ENCODE data around the gene EYA3.

The EYA3 gene

DNA sequence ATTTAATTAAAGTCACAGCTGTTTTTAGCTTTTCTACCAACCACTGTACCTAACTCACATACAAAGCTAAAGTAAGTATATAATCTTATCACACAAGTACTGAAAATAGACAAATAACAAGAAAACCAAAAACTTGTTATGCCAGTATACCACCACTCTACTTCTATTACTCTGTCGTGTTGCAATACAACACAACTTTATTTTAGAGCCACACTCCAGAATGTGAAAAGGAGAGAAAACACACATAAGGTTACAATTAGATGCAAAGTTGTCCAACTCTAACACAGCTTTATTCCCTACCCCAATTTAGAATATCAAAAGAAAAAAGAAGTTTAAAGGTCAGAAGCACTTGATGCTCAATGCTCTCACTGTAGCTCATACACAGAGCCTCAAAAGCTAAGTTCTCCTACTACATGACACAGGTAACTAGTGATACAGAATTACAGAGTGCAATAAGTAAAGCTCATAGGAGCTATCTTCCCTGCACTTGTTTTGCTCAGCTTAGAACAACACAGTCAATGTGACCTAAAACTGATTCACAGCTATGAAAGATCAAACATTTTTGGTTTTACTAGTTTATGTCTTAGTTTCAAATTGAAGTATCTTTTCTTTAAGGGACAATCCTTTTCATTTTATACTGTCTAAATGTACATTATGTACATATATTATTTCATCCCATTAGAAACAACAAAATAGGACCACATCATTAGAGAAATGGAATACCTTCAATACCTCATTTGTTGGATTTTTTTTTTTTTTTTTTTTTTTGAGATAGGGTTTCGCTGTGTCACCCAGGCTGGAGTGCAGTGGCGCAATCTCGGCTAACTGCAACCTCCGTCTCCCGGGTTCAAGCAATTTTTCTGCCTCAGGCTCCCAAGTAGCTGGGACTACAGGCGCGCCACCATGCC lies 29.2 kb downstream of the EYA3 start:
- Histone ChIP-seq H3K9ac (ENCODE audit: low read depth, low read length) (no peak overlapping the region), H3K27me3 (ENCODE audit: insufficient read depth, low read length) (no peaks in the 10 kb centered on the region), H3K36me3 (ENCODE audit: insufficient read depth, low read depth, low read length) (no peaks in the 10 kb centered on the region), H3K27ac (ENCODE audit: low read length) (no peak overlapping the region), H3K4me3 (ENCODE audit: low read length) (no peak overlapping the region), H3K9me3 (ENCODE audit: insufficient read depth, low read depth, low read length) (no peaks in the 10 kb centered on the region), H3K4me1 (ENCODE audit: insufficient read depth, low read length) (no peaks in the 10 kb centered on the region)

DNA sequence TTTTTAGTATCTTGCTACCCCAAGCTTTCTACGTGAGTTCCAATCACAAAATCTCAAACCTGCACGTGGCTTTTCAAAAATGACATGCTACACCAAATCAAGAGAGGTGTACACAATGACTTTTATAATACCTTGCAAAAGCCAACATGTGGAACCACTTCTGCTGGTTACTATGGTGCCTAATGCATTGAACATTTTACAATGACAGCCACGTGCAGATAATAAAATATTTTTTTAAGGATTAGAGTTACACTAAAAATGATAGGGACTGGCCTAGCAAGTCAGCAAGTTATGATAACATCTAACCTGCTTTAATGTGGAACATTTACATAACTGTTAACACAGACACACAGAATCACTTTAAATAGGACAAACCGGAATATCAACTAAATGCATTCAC lies 30.2 kb downstream of the EYA3 start:
- Histone ChIP-seq H3K27ac (ENCODE audit: low read length) (no peak overlapping the region), H3K9me3 (ENCODE audit: insufficient read depth, low read depth, low read length) (no peaks in the 10 kb centered on the region), H3K27me3 (ENCODE audit: insufficient read depth, low read length) (no peaks in the 10 kb centered on the region), H3K4me1 (ENCODE audit: insufficient read depth, low read length) (no peaks in the 10 kb centered on the region), H3K4me3 (ENCODE audit: low read length) (no peak overlapping the region), H3K36me3 (ENCODE audit: insufficient read depth, low read depth, low read length) (no peaks in the 10 kb centered on the region), H3K9ac (ENCODE audit: low read depth, low read length) (no peak overlapping the region)

DNA sequence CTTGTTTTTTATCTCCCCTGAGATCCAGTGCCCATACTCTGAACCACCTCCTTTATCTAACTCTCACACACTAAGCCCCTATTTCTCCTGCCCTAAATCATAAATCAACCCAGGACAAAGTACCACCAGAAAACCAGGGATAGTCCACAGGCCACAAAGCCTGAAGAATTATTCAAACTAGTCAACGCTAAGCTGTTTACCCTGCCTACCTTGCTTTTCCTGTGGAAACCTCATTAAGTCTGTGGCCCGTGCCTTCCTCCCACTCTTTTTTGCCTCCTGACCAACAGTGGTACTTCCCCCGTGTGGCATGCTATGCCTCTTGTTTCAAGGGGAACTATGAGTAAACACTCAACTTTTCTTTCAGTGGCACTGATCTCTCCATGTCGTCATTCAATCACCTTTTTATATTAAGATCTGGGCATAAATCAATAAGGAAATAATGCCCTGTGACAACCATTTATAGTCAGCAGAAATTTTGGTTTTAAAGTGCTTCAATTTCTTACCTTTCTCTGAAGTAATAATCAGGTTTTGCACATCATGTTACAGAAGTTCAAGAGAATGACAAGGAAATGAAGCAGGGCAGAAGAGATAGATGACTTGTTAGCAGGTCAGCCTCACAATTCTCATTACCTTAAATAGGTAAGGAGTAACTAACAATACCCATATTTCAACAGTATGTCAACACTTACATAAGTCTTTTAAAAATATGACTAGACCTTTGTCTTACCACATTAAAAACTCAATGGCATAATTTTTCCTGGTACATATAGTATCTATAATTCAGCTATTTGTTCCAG lies 32.1 kb downstream of the EYA3 start:
- no peaks in the 10 kb centered on the region for H3K36me3 ChIP-seq (ENCODE audit: insufficient read depth, low read depth, low read length)
- no peaks in the 10 kb centered on the region for H3K9me3 ChIP-seq (ENCODE audit: insufficient read depth, low read depth, low read length)
- H3K9ac ChIP-seq (ENCODE audit: low read depth, low read length), result no peak overlapping the region
- H3K4me3 ChIP-seq (ENCODE audit: low read length), result no peak overlapping the region
- no peaks in the 10 kb centered on the region for H3K4me1 ChIP-seq (ENCODE audit: insufficient read depth, low read length)
- no peak overlapping the region for H3K27ac ChIP-seq (ENCODE audit: low read length)
- no peaks in the 10 kb centered on the region for H3K27me3 ChIP-seq (ENCODE audit: insufficient read depth, low read length)

DNA sequence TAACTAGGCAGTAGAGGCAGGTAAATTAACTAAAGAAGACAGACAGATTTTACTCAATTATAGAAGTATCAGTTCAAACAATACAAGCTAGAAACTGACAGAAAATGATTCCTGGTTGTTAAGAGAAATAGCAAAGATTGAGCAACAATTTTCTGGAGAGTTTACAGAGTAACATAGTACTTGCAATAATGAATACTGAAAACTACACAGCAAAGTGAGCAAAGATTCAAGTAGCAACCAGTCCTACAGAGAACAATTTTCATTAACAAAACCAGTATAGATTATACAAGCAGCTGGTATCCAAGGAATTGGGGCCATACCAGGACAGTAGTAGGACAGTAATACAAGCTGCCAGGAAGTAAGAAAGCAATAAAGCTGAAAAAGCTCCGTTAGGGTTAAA lies 37.6 kb downstream of the EYA3 start:
- Histone ChIP-seq H3K36me3 (ENCODE audit: insufficient read depth, low read depth, low read length) (peaks cover 12% of the 10 kb centered on the region; the same call in 1 of the 2 replicates), H3K9ac (ENCODE audit: low read depth, low read length) (no peak overlapping the region), H3K4me3 (ENCODE audit: low read length) (no peak overlapping the region), H3K9me3 (ENCODE audit: insufficient read depth, low read depth, low read length) (no peaks in the 10 kb centered on the region), H3K4me1 (ENCODE audit: insufficient read depth, low read length) (peaks cover 2% of the 10 kb centered on the region; the same call in 1 of the 2 replicates), H3K27ac (ENCODE audit: low read length) (no peak overlapping the region), H3K27me3 (ENCODE audit: insufficient read depth, low read length) (no peaks in the 10 kb centered on the region)

DNA sequence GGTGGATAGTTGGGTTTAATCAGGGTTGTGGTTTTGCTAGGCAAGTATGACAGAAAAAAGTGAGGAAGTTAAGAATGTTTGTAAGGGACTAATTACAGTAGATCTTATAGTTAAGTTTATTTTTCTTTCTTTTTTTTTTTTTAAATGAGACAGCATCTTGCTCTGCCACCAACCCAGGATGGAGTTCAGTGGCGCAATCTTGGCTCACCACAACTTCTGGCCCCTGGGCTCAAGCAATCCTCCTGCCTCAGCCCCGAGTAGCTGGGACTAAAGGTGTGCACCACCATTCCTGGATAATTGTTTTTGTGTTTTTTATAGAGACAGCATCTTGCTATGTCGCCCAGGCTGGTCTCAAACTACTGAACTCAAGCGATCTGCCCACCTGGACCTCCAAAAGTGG lies 41.7 kb downstream of the EYA3 start:
- H3K36me3 ChIP-seq (ENCODE audit: insufficient read depth, low read depth, low read length), result peaks cover 24% of the 10 kb centered on the region; the same call in 1 of the 2 replicates
- no peak overlapping the region for H3K9ac ChIP-seq (ENCODE audit: low read depth, low read length)
- no peak overlapping the region for H3K27ac ChIP-seq (ENCODE audit: low read length)
- no peaks in the 10 kb centered on the region for H3K9me3 ChIP-seq (ENCODE audit: insufficient read depth, low read depth, low read length)
- H3K27me3 ChIP-seq (ENCODE audit: insufficient read depth, low read length), result no peaks in the 10 kb centered on the region
- H3K4me3 ChIP-seq (ENCODE audit: low read length), result no peak overlapping the region
- H3K4me1 ChIP-seq (ENCODE audit: insufficient read depth, low read length), result peaks cover 4% of the 10 kb centered on the region; the same call in 1 of the 2 replicates

DNA sequence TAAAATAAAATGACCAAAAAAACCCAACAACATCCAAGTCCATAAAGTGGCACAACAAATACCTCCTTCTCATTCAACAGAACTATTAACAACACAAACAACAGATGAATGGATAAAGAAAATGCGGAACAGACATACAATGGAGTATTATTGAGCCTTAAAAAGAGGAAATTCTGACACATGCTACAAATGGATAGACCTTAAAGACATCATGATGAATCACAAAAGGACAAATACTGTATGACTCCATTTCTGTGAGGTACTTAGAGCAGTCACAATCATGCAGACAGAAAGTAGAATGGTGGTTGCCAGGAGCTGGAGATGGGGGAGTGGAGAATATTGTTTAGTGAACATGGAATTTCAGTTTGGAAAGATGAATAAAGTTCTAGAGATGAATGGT lies 42.6 kb downstream of the EYA3 start:
- H3K4me3 ChIP-seq (ENCODE audit: low read length), result no peak overlapping the region
- H3K9ac ChIP-seq (ENCODE audit: low read depth, low read length), result no peak overlapping the region
- peaks cover 4% of the 10 kb centered on the region; the same call in 1 of the 2 replicates for H3K4me1 ChIP-seq (ENCODE audit: insufficient read depth, low read length)
- peaks cover 26% of the 10 kb centered on the region; the same call in 1 of the 2 replicates for H3K36me3 ChIP-seq (ENCODE audit: insufficient read depth, low read depth, low read length)
- H3K9me3 ChIP-seq (ENCODE audit: insufficient read depth, low read depth, low read length), result no peaks in the 10 kb centered on the region
- H3K27ac ChIP-seq (ENCODE audit: low read length), result no peak overlapping the region
- H3K27me3 ChIP-seq (ENCODE audit: insufficient read depth, low read length), result no peaks in the 10 kb centered on the region

DNA sequence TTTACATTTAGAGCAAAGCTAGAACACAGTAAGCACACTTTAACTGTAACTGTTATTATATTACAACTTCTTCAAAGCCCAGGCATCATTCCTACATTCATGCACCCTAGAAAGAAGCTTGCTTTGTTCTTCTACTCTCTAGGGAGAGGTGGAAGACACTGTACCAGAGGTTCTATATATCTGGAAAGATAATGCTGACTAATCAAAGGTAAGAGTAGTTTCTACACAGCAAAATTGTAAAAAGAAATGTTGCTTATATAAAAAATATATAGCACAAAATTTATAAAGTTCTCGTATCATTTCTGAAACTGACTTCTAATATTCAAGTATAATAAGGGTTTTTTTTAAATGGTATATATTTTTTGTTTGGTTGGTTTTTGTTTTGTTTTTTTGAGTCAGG lies 44.0 kb downstream of the EYA3 start:
- H3K36me3 ChIP-seq (ENCODE audit: insufficient read depth, low read depth, low read length), result peaks cover 36% of the 10 kb centered on the region
- H3K27ac ChIP-seq (ENCODE audit: low read length), result no peak overlapping the region
- no peaks in the 10 kb centered on the region for H3K9me3 ChIP-seq (ENCODE audit: insufficient read depth, low read depth, low read length)
- no peaks in the 10 kb centered on the region for H3K27me3 ChIP-seq (ENCODE audit: insufficient read depth, low read length)
- no peak overlapping the region for H3K9ac ChIP-seq (ENCODE audit: low read depth, low read length)
- H3K4me1 ChIP-seq (ENCODE audit: insufficient read depth, low read length), result peaks cover 4% of the 10 kb centered on the region; the same call in 1 of the 2 replicates
- H3K4me3 ChIP-seq (ENCODE audit: low read length), result no peak overlapping the region

DNA sequence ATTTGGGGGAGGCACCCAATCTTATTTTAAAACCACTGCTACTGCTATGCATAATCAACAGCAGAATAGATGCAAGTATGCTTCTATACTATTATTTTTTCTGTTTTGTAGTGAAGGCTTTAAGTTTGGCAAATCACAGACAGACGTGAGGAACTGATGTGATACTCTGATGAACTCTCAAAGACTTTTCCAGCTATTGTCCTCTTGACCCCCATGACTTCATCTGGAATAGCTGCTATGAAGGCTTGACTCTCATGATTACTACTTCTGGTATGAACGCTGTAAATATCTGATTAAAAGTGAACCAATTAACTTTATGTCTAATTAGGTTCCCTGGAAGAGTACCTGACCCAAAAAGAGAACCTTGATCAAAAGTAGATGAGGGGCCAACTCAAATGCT lies 49.1 kb downstream of the EYA3 start:
- no peaks in the 10 kb centered on the region for H3K4me1 ChIP-seq (ENCODE audit: insufficient read depth, low read length)
- H3K9ac ChIP-seq (ENCODE audit: low read depth, low read length), result no peak overlapping the region
- H3K27ac ChIP-seq (ENCODE audit: low read length), result no peak overlapping the region
- H3K36me3 ChIP-seq (ENCODE audit: insufficient read depth, low read depth, low read length), result peaks cover 48% of the 10 kb centered on the region
- no peaks in the 10 kb centered on the region for H3K9me3 ChIP-seq (ENCODE audit: insufficient read depth, low read depth, low read length)
- no peak overlapping the region for H3K4me3 ChIP-seq (ENCODE audit: low read length)
- H3K27me3 ChIP-seq (ENCODE audit: insufficient read depth, low read length), result no peaks in the 10 kb centered on the region

DNA sequence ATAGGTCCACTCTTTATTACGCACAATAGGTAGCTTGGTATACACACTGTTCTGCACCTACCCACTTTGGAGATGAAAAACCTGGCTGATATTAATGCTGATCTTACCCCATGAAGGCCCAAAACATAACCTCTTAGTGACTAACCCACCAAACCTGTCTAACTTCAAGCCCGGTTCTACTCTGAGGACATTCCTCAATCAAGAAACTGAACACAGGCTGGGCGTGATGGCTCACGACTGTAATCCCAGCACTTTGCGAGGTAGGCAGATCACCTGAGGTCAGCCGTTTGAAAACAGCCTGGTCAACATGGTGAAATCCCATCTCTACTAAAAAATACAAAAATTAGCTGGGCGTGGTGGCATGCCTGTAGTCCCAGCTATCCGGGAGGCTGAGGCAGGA lies 50.5 kb downstream of the EYA3 start:
- no peak overlapping the region for H3K9ac ChIP-seq (ENCODE audit: low read depth, low read length)
- H3K9me3 ChIP-seq (ENCODE audit: insufficient read depth, low read depth, low read length), result no peaks in the 10 kb centered on the region
- no peak overlapping the region for H3K4me3 ChIP-seq (ENCODE audit: low read length)
- H3K4me1 ChIP-seq (ENCODE audit: insufficient read depth, low read length), result no peaks in the 10 kb centered on the region
- H3K27me3 ChIP-seq (ENCODE audit: insufficient read depth, low read length), result no peaks in the 10 kb centered on the region
- H3K27ac ChIP-seq (ENCODE audit: low read length), result no peak overlapping the region
- H3K36me3 ChIP-seq (ENCODE audit: insufficient read depth, low read depth, low read length), result peaks cover 47% of the 10 kb centered on the region

DNA sequence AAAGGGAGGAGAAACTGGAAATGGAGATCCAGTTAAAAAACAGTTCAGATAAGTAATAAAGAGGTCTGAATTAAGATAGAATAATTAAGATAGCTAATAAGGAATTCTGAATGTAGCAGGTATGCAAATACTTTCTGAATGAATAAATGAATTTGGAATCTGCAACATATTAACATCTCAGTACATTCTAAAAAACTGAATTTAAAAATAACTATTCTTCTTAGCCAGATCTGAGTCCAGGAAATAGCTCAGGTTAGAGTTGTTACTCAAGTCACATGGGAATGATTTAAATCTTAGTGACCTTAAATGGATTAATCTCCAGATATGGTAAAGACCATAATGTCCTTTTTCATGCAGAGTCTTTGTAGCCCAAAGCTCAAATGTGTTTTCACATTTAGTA lies 51.2 kb downstream of the EYA3 start:
- Histone ChIP-seq H3K4me1 (ENCODE audit: insufficient read depth, low read length) (no peaks in the 10 kb centered on the region), H3K27ac (ENCODE audit: low read length) (no peak overlapping the region), H3K27me3 (ENCODE audit: insufficient read depth, low read length) (no peaks in the 10 kb centered on the region), H3K36me3 (ENCODE audit: insufficient read depth, low read depth, low read length) (peaks cover 43% of the 10 kb centered on the region), H3K9me3 (ENCODE audit: insufficient read depth, low read depth, low read length) (no peaks in the 10 kb centered on the region), H3K4me3 (ENCODE audit: low read length) (no peak overlapping the region), H3K9ac (ENCODE audit: low read depth, low read length) (no peak overlapping the region)

DNA sequence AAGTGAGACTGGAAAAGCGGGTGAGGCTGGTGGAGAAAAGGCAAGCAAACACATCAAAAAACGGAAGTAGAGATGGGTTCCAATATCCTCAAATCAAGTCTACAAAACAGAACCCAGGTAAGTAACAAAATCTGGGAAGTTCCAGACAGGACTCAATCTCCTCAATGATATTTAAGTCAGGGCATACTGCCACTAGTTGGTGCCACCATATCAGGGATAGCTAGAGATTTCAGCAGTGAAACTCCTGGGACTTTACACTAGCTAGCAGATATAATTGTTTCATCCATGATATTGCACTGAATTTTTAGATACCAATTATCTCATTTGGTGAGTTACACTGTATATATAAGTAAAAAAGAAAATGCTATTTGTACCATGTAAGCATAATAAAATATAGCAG lies 52.0 kb downstream of the EYA3 start:
- no peaks in the 10 kb centered on the region for H3K27me3 ChIP-seq (ENCODE audit: insufficient read depth, low read length)
- H3K4me3 ChIP-seq (ENCODE audit: low read length), result no peak overlapping the region
- H3K9me3 ChIP-seq (ENCODE audit: insufficient read depth, low read depth, low read length), result no peaks in the 10 kb centered on the region
- H3K36me3 ChIP-seq (ENCODE audit: insufficient read depth, low read depth, low read length), result peaks cover 37% of the 10 kb centered on the region
- H3K9ac ChIP-seq (ENCODE audit: low read depth, low read length), result no peak overlapping the region
- no peaks in the 10 kb centered on the region for H3K4me1 ChIP-seq (ENCODE audit: insufficient read depth, low read length)
- no peak overlapping the region for H3K27ac ChIP-seq (ENCODE audit: low read length)

DNA sequence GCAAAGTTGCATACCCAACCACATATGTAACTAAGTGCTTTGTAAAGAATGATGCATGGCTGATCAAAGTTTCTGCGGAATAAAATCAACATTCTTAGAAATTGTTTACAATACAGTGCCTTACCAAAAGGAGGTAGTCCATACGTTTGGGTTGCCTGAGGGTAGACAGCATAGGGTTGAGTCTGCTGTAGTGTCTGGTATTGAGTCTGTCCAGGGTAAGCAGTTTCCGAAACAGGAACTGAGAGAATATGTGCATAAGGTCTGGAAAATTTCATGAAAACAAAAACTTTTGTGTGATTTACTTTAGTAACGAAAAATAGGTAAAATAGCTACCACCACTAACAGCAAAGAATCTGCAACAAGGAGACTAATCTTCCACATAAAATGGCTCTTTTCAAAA lies 53.0 kb downstream of the EYA3 start:
- no peak overlapping the region for H3K4me3 ChIP-seq (ENCODE audit: low read length)

More for the DNA sequence above, 53.0 kb downstream of the EYA3 start:
- Histone ChIP-seq H3K36me3 (ENCODE audit: insufficient read depth, low read depth, low read length) (peaks cover 37% of the 10 kb centered on the region), H3K9ac (ENCODE audit: low read depth, low read length) (no peak overlapping the region), H3K9me3 (ENCODE audit: insufficient read depth, low read depth, low read length) (no peaks in the 10 kb centered on the region), H3K4me1 (ENCODE audit: insufficient read depth, low read length) (no peaks in the 10 kb centered on the region), H3K27ac (ENCODE audit: low read length) (no peak overlapping the region), H3K27me3 (ENCODE audit: insufficient read depth, low read length) (no peaks in the 10 kb centered on the region)

Measured in iPS-20b (cell line).